ENCODE data around the gene CRIP2.

DNA sequence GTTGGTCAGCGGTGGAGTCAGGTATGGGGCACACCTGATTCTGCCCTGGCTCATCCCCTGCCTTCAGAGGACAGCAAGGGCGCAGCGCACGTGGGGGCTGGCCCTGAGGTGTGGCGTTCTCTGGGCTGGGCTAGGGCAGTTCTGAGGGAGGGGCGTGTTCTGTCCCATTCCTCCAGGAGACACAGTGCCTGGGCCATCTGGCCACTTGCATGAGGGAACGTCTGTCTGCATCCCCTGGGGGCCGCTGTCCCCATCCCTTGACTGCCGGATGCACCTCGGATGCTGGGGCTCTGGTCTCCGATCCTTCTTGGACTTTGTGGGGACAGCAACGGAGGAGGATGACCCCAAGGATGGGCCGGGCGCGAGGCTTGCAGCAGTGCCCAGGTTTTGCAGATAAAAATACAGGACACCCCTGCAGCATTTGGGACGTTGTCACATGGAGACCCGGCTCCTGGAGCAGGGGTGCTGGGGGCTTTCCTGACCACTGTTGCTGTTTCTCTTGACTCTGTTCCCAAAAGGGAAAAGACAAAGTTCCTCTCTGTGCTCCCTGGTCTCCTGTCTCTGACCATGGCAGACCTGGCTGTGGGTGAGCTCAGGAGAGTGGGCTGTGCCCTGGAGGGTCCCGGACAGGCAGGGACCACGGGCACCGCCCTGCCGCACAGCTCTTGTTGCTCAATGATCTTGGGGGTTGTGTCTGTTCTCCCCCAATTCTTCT lies 48.0 kb upstream of the CRIP2 start:
- TF ChIP-seq MXI1 (IDR thresholded peaks at IDR 0.05; ENCODE audit: borderline replicate concordance, low read depth, low read length) (no peak), MAFK (IDR thresholded peaks at IDR 0.05; ENCODE audit: low read depth, low read length) (no peak), MAZ (IDR thresholded peaks at IDR 0.05; ENCODE audit: borderline replicate concordance, low read depth, low read length) (no peak), CEBPB (IDR thresholded peaks at IDR 0.05; ENCODE audit: low read depth, low read length) (no peak)
- TF ChIP-seq, protein P1, sequence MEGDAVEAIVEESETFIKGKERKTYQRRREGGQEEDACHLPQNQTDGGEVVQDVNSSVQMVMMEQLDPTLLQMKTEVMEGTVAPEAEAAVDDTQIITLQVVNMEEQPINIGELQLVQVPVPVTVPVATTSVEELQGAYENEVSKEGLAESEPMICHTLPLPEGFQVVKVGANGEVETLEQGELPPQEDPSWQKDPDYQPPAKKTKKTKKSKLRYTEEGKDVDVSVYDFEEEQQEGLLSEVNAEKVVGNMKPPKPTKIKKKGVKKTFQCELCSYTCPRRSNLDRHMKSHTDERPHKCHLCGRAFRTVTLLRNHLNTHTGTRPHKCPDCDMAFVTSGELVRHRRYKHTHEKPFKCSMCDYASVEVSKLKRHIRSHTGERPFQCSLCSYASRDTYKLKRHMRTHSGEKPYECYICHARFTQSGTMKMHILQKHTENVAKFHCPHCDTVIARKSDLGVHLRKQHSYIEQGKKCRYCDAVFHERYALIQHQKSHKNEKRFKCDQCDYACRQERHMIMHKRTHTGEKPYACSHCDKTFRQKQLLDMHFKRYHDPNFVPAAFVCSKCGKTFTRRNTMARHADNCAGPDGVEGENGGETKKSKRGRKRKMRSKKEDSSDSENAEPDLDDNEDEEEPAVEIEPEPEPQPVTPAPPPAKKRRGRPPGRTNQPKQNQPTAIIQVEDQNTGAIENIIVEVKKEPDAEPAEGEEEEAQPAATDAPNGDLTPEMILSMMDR (conservative IDR thresholded peaks at IDR 0.05; ENCODE audit: low read depth, low read length) = no peak
- TF ChIP-seq, protein P2, sequence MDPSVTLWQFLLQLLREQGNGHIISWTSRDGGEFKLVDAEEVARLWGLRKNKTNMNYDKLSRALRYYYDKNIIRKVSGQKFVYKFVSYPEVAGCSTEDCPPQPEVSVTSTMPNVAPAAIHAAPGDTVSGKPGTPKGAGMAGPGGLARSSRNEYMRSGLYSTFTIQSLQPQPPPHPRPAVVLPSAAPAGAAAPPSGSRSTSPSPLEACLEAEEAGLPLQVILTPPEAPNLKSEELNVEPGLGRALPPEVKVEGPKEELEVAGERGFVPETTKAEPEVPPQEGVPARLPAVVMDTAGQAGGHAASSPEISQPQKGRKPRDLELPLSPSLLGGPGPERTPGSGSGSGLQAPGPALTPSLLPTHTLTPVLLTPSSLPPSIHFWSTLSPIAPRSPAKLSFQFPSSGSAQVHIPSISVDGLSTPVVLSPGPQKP (IDR thresholded peaks at IDR 0.05; ENCODE audit: borderline replicate concordance, low read depth, low read length) = no peak
